HEK293T (cell line): ENCODE results near the gene PCDHGA9.

Experiments
- BHLHE40 ChIP-seq: fragments of 450-650 bp; IDR thresholded peaks from 2 replicates; pipeline ENCODE4 v1.6.1; 2016; ENCODE audit warnings: mild to moderate bottlenecking, moderate library complexity, borderline replicate concordance
- FOXA1 ChIP-seq: fragments of 450-650 bp; IDR thresholded peaks from 2 replicates; pipeline ENCODE4 v1.6.1; 2016; ENCODE audit warnings: mild to moderate bottlenecking
- SP1 ChIP-seq: fragments of 450-650 bp; IDR thresholded peaks from 2 replicates; pipeline ENCODE4 v1.6.1; 2017
- ZNF384 ChIP-seq: fragments of 450-650 bp; IDR thresholded peaks from 2 replicates; pipeline ENCODE4 v1.6.1; 2016
- TF ChIP-seq, protein P1 (sequence below): fragments of 450-650 bp; IDR thresholded peaks from 2 replicates; pipeline ENCODE4 v1.6.1; 2016

DNA sequence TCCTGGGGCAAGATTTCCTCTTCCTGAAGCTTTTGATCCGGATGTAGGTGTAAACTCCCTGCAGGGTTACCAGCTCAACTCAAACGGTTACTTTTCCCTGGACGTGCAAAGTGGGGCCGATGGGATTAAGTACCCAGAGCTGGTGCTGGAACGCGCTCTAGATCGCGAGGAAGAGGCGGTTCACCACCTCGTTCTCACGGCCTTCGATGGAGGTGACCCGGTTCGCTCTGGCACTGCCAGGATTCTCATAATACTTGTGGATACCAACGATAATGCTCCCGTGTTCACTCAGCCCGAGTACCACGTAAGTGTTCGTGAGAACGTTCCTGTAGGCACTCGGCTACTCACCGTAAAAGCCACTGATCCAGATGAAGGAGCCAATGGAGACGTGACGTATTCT, 46.9 kb upstream of the PCDHGA9 start:
- no peak for TF ChIP-seq SP1
- TF ChIP-seq BHLHE40: no peak
- TF ChIP-seq, protein P1, sequence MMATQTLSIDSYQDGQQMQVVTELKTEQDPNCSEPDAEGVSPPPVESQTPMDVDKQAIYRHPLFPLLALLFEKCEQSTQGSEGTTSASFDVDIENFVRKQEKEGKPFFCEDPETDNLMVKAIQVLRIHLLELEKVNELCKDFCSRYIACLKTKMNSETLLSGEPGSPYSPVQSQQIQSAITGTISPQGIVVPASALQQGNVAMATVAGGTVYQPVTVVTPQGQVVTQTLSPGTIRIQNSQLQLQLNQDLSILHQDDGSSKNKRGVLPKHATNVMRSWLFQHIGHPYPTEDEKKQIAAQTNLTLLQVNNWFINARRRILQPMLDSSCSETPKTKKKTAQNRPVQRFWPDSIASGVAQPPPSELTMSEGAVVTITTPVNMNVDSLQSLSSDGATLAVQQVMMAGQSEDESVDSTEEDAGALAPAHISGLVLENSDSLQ: no peak
- TF ChIP-seq FOXA1: no peak
- TF ChIP-seq ZNF384: no peak
